Smooth muscle cell (in vitro differentiated cells): ENCODE results near the gene BCL7A. TPM values are rescaled to one million over a fixed set of nuclear protein-coding genes. Genes with fewer than 3 reads are reported as not detected.

Source experiments
- DNase-seq: peaks from one replicate; lab custom pipeline; 2025; ENCODE audit not compliant: unreplicated experiment; lab: John Stamatoyannopoulos, UW
- H2AFZ ChIP-seq: fragments of 200-600 bp; sonication (generic); 2 replicates; pipeline ENCODE4 v1.6.0; 2016; ENCODE audit warnings: antibody characterized with exemption, low read depth, mild to moderate bottlenecking
- H3F3A ChIP-seq: fragments of 200-600 bp; sonication (generic); 2 replicates; pipeline ENCODE4 v1.6.0; 2017; ENCODE audit warnings: antibody characterized with exemption, low read depth
- H3K27ac ChIP-seq: fragments of 200-600 bp; sonication (generic); 2 replicates; pipeline ENCODE4 v1.5.1; 2016; ENCODE audit warnings: low read depth, mild to moderate bottlenecking
- H3K27me3 ChIP-seq: fragments of 200-600 bp; sonication (generic); 2 replicates; pipeline ENCODE4 v1.6.1; 2016; ENCODE audit warnings: low read depth, mild to moderate bottlenecking
- H3K36me3 ChIP-seq: fragments of 200-600 bp; sonication (generic); 2 replicates; pipeline ENCODE4 v1.5.1; 2016; ENCODE audit warnings: low read depth
- H3K4me1 ChIP-seq: fragments of 200-600 bp; sonication (generic); 2 replicates; pipeline ENCODE4 v1.5.1; 2016; ENCODE audit warnings: low read depth
- H3K4me2 ChIP-seq: fragments of 200-600 bp; sonication (generic); 2 replicates; pipeline ENCODE4 v1.6.0; 2016; ENCODE audit warnings: mild to moderate bottlenecking
- H3K4me3 ChIP-seq: fragments of 200-600 bp; sonication (generic); 2 replicates; pipeline ENCODE4 v1.5.1; 2016; ENCODE audit warnings: mild to moderate bottlenecking
- H3K79me2 ChIP-seq: fragments of 200-600 bp; sonication (generic); 2 replicates; pipeline ENCODE4 v1.6.0; 2016; ENCODE audit warnings: low read depth, mild to moderate bottlenecking
- H3K9ac ChIP-seq: fragments of 200-600 bp; sonication (generic); 2 replicates; pipeline ENCODE4 v1.6.0; 2016; ENCODE audit warnings: low read depth
- H3K9me3 ChIP-seq: fragments of 200-600 bp; sonication (generic); replicated peaks from 2 replicates; pipeline ENCODE4 v1.5.1; 2016; ENCODE audit warnings: low read depth
- H4K20me1 ChIP-seq: fragments of 200-600 bp; sonication (generic); 2 replicates; pipeline ENCODE4 v1.6.0; 2016; ENCODE audit warnings: low read depth
- WGBS: methylation state at CpG from one replicate; pipeline ENCODE4 v1.1.7; 2016; ENCODE audit warnings: low lambda C conversion rate; 5-methylcytosine and 5-hydroxymethylcytosine counted together
- polyA plus RNA-seq: library from polyadenylated mRNA; unstranded; fragments of >200 nt; fragmentation: Nextera tagmentation; extraction: Ambion mirVana; gene quantifications from 2 replicates; pipeline ENCODE4 v1.2.1, GENCODE V29; 2016
- total RNA-seq: library from RNA; depleted of rRNA; stranded (reverse); fragments of >200 nt; gene quantifications from 2 replicates; pipeline ENCODE4 v1.2.3, GENCODE V29; 2014
- TF ChIP-seq, protein P1 (sequence below): fragments of 200-600 bp; sonication (generic); IDR thresholded peaks from 2 replicates; pipeline ENCODE4 v1.5.1; 2017; ENCODE audit warnings: borderline replicate concordance, mild to moderate bottlenecking, antibody characterized with exemption; ENCODE audit not compliant: insufficient read depth, poor library complexity, severe bottlenecking

The BCL7A gene
- total and polyA plus RNA-seq, 2 experiments from 2014 or later = 2.7 to 3.0 TPM

GRCh38 chr12:122093098-122093883 lies 71.6 kb downstream of the BCL7A start:
- Histone ChIP-seq H3F3A (peaks cover 73% of the 10 kb centered on the region), H3K36me3 (no peaks in the 10 kb centered on the region), H3K4me2 (no peak overlapping the region), H4K20me1 (peaks cover 23% of the 10 kb centered on the region), H3K9me3 (no peaks in the 10 kb centered on the region), H3K27me3 (no peaks in the 10 kb centered on the region), H3K4me1 (peaks cover 9% of the 10 kb centered on the region), H3K27ac (peak overlapping the region; percentile 13), H3K9ac (no peak overlapping the region), H2AFZ (no peak overlapping the region), H3K4me3 (no peak overlapping the region), H3K79me2 (peaks cover 45% of the 10 kb centered on the region)
- TF ChIP-seq, protein P1, sequence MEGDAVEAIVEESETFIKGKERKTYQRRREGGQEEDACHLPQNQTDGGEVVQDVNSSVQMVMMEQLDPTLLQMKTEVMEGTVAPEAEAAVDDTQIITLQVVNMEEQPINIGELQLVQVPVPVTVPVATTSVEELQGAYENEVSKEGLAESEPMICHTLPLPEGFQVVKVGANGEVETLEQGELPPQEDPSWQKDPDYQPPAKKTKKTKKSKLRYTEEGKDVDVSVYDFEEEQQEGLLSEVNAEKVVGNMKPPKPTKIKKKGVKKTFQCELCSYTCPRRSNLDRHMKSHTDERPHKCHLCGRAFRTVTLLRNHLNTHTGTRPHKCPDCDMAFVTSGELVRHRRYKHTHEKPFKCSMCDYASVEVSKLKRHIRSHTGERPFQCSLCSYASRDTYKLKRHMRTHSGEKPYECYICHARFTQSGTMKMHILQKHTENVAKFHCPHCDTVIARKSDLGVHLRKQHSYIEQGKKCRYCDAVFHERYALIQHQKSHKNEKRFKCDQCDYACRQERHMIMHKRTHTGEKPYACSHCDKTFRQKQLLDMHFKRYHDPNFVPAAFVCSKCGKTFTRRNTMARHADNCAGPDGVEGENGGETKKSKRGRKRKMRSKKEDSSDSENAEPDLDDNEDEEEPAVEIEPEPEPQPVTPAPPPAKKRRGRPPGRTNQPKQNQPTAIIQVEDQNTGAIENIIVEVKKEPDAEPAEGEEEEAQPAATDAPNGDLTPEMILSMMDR = no peak
- no peak for DNase-seq
- WGBS = 100% methylated on average over 7 of the region's 9 CpGs

DNA sequence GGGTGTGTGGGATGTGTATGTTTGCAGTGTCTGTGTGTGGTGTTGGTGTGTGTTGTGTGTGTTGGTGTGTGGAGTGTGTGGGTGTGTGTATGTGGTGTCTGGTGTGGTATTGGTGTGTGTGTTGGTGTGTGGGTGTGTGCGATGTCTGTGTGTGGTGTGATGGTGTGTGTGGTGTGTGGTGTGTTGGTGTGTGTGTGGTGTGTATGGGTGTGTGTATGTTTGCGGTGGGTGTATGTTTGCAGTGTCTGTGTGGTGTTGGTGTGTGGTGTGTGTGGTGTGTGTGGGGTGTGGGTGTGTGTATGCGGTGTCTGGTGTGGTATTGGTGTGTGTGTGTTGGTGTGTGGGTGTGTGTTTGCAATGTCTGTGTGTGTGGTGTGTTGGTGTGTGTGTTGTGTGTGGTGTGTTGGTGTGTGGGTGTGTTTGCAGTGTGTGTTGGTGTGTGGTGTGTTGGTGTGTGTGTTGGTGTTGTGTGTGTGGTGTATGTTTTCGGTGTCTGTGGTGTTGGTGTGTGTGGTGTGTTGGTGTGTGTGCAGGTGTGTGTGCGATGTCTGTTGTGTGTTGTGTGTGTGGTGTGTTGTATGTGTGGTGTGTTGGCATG lies 72.6 kb downstream of the BCL7A start:
- Histone ChIP-seq H3K27ac (no peak overlapping the region), H3K4me1 (peaks cover 5% of the 10 kb centered on the region)
- 100% methylated on average over 4 of the region's 5 CpGs for WGBS

GRCh38 chr12:122094735-122095631 lies 73.3 kb downstream of the BCL7A start:
- no peak overlapping the region for H2AFZ ChIP-seq
- TF ChIP-seq, protein P1 = no peak

More for the DNA sequence above, 72.6 kb downstream of the BCL7A start:
- Histone ChIP-seq H3K27me3 (no peaks in the 10 kb centered on the region), H3F3A (peaks cover 73% of the 10 kb centered on the region), H3K9ac (no peak overlapping the region), H3K79me2 (peaks cover 49% of the 10 kb centered on the region), H3K9me3 (no peaks in the 10 kb centered on the region), H3K36me3 (no peaks in the 10 kb centered on the region), H3K4me2 (no peak overlapping the region), H2AFZ (no peak overlapping the region), H3K4me3 (no peak overlapping the region), H4K20me1 (peaks cover 27% of the 10 kb centered on the region)
- DNase-seq = no peak
- TF ChIP-seq, protein P1 = no peak

More at GRCh38 chr12:122094735-122095631, 73.3 kb downstream of the BCL7A start:
- Histone ChIP-seq H4K20me1 (peaks cover 28% of the 10 kb centered on the region), H3K4me1 (peaks cover 4% of the 10 kb centered on the region), H3K9me3 (no peaks in the 10 kb centered on the region), H3K4me3 (no peak overlapping the region), H3K4me2 (no peak overlapping the region), H3K9ac (no peak overlapping the region), H3K27ac (peak overlapping the region; percentile 76), H3F3A (peaks cover 66% of the 10 kb centered on the region), H3K27me3 (no peaks in the 10 kb centered on the region), H3K79me2 (peaks cover 49% of the 10 kb centered on the region), H3K36me3 (no peaks in the 10 kb centered on the region)
- WGBS = 91% methylated on average over 10 of the region's 10 CpGs
- no peak for DNase-seq
